ENCODE results near the gene PSMA6.

DNA sequence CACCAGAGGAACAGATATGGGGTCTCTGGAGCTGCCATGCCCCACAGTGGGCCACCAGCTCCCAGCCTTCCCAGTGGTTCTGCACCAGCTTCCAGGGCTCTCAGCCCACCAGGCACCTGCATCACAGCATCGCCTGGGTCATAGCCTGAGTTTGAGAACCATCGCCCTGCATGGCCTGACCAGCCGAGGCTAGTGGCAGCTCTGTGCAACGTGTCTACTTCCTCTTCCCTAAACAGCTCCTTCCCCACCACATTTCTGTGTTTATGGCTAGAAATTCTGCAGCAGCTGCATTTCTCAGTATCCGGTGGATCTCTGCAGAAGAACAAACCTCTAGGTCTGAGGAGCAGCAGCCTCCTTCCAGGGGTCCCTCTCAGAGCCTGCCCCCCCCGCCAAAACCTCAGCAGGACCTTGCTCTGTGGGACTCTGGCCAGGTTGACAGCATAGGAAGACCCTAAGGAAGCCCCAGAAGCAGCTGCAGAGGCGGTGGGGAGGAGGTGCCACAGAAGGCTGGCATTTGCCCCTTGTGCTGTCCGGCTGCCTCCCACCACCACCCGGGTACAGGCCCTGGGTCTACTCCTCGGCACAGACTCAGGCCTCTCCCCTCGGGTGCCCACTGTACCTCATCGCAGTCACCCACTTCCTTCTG, 47.7 kb downstream of the PSMA6 start:
- no peak for TF ChIP-seq CTBP1 (IDR thresholded peaks at IDR 0.05; ENCODE audit: borderline replicate concordance)
- TF ChIP-seq SP1 (IDR thresholded peaks at IDR 0.05), result no peak
- no peak for TF ChIP-seq BHLHE40 (IDR thresholded peaks at IDR 0.05; ENCODE audit: borderline replicate concordance)
- TF ChIP-seq, protein P1, sequence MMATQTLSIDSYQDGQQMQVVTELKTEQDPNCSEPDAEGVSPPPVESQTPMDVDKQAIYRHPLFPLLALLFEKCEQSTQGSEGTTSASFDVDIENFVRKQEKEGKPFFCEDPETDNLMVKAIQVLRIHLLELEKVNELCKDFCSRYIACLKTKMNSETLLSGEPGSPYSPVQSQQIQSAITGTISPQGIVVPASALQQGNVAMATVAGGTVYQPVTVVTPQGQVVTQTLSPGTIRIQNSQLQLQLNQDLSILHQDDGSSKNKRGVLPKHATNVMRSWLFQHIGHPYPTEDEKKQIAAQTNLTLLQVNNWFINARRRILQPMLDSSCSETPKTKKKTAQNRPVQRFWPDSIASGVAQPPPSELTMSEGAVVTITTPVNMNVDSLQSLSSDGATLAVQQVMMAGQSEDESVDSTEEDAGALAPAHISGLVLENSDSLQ (IDR thresholded peaks at IDR 0.05), result no peak
- TF ChIP-seq HDGF (IDR thresholded peaks at IDR 0.05; ENCODE audit: borderline replicate concordance), result no peak
- no peak for TF ChIP-seq FOXA1 (IDR thresholded peaks at IDR 0.05)
- no peak for TF ChIP-seq LEF1 (IDR thresholded peaks at IDR 0.05; ENCODE audit: borderline replicate concordance)
- TF ChIP-seq ARNT (IDR thresholded peaks at IDR 0.05), result no peak
- TF ChIP-seq TARDBP (IDR thresholded peaks at IDR 0.05), result no peak
- TF ChIP-seq FOXM1 (IDR thresholded peaks at IDR 0.05; ENCODE audit: borderline replicate concordance), result no peak
- TF ChIP-seq NFRKB (IDR thresholded peaks at IDR 0.05), result no peak
- no peak for TF ChIP-seq FOXK2 (IDR thresholded peaks at IDR 0.05)
- no peak for TF ChIP-seq ZNF384 (IDR thresholded peaks at IDR 0.05)
- no peak for TF ChIP-seq SUZ12 (IDR thresholded peaks at IDR 0.05)
